Pons (tissue), 1 donor: ENCODE data around the gene DEFB110.

Source experiments
- DNase-seq: peaks from one replicate; pipeline ENCODE4 v3.0.0-alpha.2; 2016; ENCODE audit warnings: low spot score

DEFB110 gene

GRCh38 chr6:50021894-50022293 is at the start of gene DEFB110:
DEFB110 (minus strand) TSS chr6:50021994; CDS start chr6:50021935, 59 bp downstream.
- DNase-seq: no peak

GRCh38 chr6:50070101-50070500 is 48.3 kb upstream of the DEFB110 start:
- DNase-seq: no peak

- no peak for DNase-seq
Observed at GRCh38 chr6:50062051-50062450, 40.3 kb upstream of the DEFB110 start.

- DNase-seq: no peak
Observed at GRCh38 chr6:50056242-50056641, 34.4 kb upstream of the DEFB110 start.

- DNase-seq: no peak
Observed at GRCh38 chr6:50049829-50050228, 28.0 kb upstream of the DEFB110 start, which contains the start of gene DEFB112. DEFB112 (minus strand) TSS chr6:50049929; CDS start chr6:50049869, 60 bp downstream.

- DNase-seq: no peak
Observed at GRCh38 chr6:50047026-50047425, 25.2 kb upstream of the DEFB110 start.

GRCh38 chr6:50030777-50031562 is 9.2 kb upstream of the DEFB110 start:
- no peak for DNase-seq

GRCh38 chr6:50030350-50030749 is 8.6 kb upstream of the DEFB110 start:
- no peak for DNase-seq

GRCh38 chr6:50025258-50025657 is 3.5 kb upstream of the DEFB110 start:
- no peak for DNase-seq

- no peak for DNase-seq
Observed at GRCh38 chr6:50007819-50008218, 14.0 kb downstream of the DEFB110 start.

- no peak for DNase-seq
Observed at GRCh38 chr6:50003139-50003538, 18.7 kb downstream of the DEFB110 start.

- no peak for DNase-seq
Observed at GRCh38 chr6:49995278-49995677, 26.5 kb downstream of the DEFB110 start.

GRCh38 chr6:49988900-49989299 is 32.9 kb downstream of the DEFB110 start:
- no peak for DNase-seq

- DNase-seq: no peak
Observed at GRCh38 chr6:49987749-49988148, 34.0 kb downstream of the DEFB110 start.

GRCh38 chr6:49986551-49986950 is 35.2 kb downstream of the DEFB110 start:
- DNase-seq: no peak

- no peak for DNase-seq
Observed at GRCh38 chr6:49982046-49982445, 39.7 kb downstream of the DEFB110 start.

- DNase-seq: no peak
Observed at GRCh38 chr6:49980898-49981297, 40.9 kb downstream of the DEFB110 start.

GRCh38 chr6:49979584-49979983 is 42.2 kb downstream of the DEFB110 start:
- DNase-seq: no peak

GRCh38 chr6:49978332-49979226 is 43.2 kb downstream of the DEFB110 start:
- no peak for DNase-seq

GRCh38 chr6:49969605-49970004 is 52.2 kb downstream of the DEFB110 start, which contains the start of gene DEFB113:
DEFB113 (minus strand) TSS chr6:49969625; CDS start chr6:49969625, 0 bp downstream.
- DNase-seq: no peak
